HCEC 1CT (cell line): ENCODE results near the gene ITM2B.

ENCODE experiments used
- DNase-seq: peaks from one replicate; pipeline ENCODE4 v3.0.0-alpha.2; 2017

The ITM2B gene

DNA sequence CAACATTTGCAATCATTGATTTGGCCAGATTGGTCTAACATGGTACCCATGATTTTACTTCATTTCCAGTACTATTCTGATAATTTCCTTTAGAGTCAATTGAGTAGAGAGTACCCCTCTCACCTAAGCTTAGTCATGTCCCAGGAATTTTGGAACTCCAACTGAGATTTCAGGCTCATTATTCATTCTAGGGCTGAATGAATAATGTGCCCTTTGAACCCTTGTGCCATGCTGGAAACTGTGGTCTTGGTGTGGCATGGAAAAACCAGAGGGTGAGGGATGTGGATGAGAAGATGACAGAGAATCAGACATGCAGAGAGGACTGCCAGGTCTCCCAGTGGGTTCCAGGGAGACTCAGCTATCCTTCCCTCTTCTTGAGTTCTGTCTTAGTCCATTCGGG lies 30.2 kb downstream of the ITM2B start:
- peak; percentile 10 for DNase-seq

DNA sequence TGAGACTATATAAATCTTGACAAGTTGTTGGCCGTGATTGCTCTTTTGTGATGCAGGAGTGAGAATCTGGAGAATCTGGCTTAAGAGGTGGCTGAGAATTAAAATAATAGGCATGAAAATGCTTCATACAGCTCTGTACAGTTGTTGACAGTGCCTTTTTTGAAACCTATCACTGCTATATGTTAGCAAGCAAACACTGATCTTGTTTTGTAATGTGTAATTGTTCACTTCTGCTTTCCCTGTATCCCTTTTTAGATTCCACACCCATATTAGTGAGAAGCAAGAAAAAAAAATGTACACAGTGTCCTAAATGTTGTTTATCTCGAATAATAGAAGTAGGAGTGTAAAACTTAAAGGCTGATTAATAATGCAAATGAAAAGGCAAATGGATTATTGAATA lies 31.1 kb downstream of the ITM2B start:
- no peak for DNase-seq

DNA sequence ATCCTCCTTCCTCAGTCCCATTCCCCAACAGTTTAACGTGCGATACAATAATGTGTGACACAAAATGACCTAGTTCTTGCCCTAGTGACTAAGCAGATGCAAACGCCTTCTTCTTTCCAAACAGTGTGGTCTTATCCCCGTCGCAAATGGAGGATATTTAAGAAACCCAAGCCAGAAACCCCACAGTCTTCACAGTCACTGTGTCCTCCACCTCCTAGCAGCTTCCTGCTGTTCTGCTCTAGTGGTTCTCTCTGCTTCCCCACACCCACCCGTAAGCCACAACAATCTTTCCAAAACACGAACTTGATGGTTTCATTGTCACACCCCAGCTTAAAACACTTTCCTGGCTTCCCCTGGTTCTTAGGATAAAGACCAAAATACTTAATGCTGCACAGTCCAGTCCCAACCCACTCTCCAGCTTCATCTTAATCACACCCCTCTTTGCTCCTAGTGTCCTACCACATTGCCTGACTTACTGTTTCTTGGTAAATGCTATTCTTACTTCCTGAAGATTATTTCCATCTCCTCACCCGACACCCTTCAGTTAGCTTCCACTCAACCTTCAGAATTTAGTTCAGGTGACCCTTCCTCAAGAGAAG lies 32.3 kb downstream of the ITM2B start:
- no peak for DNase-seq

DNA sequence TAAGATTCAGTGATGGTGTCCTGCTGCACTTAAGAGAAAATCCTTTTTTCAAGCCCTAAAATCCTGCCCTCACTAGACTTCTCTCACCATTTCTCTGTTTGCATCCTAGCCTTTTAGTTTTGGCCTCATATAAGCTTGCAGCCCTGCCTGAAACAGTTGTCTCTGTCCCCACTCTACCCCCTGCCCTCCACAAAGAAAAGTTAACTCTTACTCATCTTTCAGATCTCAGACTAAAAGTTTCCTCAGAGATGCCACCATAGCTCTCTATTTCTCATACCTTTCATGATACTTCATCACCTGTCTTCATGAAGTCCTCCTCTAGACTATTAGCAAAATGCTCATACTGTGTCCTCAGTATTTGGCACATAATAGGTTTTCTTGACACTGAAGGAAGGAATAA lies 33.1 kb downstream of the ITM2B start:
- DNase-seq, result no peak

DNA sequence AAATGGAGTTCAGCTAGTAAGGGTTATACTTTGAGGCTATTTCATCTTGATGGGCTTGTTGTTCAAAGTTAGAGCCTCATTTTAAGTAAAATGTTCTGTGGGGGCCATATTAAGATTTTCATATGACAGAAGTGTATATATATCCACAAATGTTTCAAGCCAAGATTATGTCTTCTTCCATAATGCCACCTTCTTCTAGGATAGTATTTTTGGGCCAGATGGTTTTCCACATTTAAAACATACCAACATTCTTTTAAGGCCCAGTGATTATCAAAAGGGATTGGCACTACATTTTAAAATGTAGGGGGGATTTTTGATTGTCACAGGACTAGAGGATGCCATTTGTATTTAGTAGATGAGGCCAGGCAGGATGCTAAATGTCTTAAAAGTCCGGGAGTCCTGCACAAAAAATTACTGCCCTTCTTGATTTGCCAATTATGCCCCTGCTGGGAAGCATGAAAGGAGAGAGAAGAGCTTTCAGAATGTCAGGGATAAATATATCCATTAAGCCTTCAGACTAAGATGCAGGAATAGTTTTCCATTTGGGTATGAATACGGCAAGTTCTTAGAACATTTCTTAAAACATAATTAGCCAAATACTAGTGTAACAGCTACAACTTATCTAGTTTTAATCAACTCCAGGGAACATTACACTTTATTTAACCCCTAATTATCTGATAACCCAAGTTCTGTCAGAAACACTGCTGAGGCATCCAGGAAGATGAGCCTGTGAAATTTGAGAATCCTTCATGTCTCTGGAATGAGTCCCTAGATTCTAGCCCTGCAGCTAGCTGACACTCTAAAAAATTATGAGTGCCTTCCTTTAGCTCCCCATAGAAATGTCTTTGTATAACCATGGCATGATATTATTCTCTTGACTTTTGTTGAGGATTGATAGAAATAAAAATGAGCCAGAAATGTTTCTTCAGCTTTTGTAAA lies 34.0 kb downstream of the ITM2B start:
- no peak for DNase-seq

DNA sequence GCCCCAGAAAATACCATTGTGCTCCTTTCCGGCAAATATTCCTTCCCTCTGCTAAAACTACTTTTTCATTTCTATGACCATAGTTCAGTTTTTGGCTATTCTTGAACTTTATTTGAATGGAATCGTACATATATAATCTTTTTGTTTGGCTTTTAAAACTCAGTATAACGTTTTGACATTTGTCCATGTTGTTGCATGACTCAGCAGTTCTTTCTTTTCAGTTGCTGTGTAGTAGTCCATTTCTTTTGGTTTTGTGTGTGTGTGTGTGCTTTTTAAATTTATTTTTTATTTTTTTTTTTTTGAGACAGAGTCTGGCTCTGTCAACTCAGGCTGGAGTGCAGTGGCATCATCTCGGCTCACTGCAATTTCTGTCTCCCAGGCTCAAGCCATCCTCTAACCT lies 35.0 kb downstream of the ITM2B start:
- no peak for DNase-seq

DNA sequence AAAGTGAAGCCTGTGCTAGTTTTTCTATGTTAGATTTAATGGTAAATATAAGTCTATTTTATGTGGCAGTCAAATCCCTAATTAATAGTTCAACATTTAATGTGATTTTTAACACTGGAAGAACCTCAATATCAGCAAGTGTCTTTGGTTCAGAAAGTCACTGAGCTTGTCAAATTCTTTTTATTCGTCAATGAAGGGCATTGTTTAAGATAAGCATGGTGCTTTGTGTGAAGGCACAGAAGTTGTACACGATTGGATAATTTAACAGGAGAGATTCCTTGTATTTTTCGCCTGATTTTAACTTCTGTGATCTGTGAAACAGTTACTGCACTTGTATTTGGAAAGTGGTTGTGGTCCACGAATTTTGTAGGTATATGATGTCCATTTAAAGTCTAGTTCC lies 40.3 kb downstream of the ITM2B start:
- DNase-seq, result no peak

DNA sequence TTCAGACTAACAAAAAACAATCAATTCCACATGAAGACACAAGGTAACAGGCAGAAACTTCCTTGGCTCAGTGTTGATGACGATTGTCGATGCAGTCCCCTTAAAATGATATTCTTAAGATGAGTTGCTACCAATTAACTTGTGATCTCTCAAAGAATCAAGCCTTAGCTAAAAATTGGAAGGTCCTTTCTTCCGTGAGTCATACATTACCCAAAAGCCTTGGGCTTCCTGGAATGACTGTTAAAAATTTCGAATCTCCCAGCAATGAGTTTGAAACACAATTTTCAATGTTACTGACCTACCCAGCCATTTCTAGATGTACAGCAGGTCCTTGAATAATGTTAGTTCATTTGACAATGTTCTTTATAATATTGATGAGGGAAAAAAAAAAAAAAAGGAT lies 42.5 kb downstream of the ITM2B start:
- DNase-seq, result no peak

DNA sequence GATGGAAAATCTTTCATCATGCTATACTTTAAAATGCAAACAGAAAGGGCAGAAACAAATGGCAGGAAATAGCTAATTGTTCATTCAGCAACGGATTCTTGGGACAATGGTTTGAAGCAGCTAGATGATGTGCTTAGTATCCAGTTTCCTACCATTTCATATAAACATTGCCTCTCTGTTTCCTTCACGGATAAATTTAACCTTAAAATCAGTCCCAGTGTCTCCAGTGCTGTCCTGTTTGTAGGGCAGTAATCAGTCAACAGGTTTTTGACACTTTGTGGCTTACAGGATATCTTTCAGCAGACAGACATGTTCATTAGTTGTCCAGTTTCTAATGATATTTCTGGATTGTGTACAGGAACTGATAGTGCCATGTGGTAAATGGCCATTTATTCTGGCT lies 45.8 kb downstream of the ITM2B start:
- no peak for DNase-seq

DNA sequence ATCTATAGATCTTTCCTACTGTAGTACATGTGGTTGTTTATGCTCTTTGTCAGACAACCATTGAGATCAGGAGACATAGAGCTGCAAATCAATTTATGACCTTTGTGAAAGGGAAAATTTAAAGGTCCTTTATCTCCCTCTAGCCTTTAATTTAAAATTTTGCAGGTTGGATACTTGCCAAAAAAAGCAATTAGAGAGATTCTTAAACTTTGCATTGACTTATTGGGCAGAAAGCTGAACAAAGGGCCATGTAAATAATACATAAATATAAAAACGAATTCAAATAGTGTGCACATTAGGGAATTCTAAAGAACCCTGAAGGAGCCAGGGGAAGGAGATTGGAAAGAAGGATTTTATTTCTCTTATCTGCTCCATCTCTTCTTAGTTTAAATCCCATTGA lies 48.5 kb downstream of the ITM2B start:
- DNase-seq, result no peak

DNA sequence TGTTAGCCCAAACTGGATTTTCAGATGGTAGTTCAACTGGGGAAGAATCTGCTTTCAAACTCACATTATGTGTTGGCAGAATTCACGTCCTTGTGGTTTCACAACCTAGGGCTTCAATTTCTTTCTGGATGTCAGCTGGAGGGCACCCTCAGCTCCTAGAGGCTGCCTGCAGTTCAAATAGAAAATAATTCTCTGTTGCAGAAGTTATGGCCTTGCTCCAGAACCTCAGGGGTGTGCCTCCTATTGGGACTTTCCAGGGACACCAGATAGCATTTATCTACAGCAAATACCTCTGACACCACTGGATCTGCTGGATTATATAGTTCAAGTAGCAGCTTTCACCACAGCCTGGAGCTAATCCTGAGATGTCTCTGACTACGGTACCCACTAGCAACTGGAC lies 58.7 kb downstream of the ITM2B start:
- DNase-seq, result no peak

DNA sequence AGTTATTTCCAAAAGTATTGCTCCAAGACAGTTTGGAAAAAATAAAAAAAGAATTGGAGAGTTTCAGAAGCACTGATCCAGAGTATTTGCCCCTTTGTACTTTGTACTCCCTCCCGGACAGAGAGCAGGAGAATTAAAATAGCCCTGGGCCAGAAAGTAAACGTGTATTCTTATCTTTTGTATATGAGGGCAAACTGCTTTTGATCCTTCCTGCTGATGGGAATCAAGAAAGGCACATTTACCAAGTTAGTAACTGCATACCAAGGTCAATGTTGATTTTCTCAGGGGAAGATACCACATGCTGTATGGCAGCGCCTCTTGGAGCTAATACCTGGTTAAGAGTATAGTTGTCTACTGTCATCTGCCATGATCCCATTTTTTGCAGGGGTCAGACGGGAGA lies 59.6 kb downstream of the ITM2B start:
- no peak for DNase-seq

DNA sequence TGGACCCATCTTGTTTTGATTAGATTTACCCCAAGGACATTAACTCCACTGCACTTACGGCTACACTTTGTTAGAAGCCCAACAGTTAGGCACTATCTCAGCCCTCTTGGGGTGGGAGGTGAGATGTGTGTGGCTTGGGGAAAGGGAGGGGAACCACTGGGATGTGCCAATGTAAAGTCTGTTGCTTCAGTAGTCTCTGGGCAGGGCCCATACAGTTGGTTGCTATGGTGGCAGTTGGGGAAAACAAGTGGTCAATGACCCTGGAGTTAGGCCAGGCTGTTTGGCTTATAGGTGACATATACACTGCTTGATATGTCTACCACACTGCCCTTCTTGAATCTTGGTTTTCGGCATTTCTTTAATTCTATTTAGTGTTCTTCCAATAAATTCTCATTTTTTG lies 61.6 kb downstream of the ITM2B start:
- no peak for DNase-seq

DNA sequence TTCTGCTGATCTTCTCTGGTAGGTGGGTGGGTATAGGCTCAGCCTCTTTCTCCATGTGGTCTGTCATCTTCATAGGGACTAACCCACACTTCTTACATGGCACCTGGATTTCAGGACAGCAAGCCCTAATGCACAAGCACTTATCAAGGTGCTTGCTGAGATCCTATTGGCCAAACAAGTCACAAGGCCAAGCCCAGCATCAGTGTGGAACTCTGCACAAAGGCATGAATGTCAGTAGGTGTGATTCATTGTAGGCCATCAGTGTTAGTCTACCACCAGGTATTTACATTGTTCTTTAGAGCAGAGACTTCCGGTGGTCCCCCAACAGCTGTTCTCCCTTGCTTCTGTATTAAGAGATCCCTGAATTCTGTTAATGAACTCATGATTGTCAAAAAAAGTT lies 62.3 kb downstream of the ITM2B start:
- DNase-seq, result no peak

DNA sequence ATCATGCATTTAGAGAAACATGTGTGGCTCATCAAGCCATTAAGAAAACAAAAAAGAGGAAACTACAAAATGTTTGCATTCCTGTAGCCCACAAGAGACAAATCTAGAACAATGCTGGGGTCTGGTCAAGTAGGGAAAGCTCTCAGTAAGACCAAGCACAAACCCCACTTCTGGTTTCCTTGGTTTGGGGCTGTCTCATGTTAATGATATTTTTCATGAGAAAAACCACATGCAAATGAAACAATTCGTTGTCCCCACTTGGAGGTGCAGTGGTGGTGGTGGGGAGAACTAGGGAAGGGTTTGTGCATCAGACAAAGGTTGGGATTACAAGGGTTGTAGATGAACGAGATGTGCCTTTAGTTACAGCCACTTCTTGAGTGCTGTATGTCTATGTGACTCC lies 63.5 kb downstream of the ITM2B start:
- DNase-seq, result no peak

DNA sequence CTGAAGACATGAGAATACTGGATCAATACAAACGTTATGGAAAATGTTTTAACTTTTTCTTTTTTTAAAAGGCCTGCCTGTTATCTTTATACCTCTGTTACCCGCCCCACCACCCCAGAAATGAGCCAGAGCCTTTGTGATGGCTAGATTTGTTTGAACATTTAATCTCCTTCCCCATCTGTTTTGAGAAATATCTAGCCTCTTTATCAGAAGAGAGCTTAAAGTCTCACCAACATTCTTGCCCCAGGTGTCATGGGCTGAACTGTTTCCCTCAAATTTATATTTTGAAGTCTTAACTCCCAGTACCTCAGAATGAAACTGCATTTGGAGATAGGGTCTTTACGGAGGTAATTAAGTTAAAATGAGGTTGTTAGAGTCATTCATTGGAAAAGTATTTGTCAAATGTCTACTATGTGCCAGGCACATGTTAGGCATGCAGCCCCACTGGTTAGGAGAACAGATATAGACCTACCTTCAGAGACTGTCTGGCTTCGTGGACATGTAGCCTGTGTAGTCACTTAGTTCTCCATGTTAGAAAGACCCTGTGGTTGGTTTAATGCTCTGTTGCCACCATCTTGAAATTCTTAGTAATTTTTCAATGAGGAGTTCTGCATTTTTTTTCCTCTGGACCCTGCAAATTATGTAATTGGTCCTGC lies 64.3 kb downstream of the ITM2B start:
- no peak for DNase-seq

DNA sequence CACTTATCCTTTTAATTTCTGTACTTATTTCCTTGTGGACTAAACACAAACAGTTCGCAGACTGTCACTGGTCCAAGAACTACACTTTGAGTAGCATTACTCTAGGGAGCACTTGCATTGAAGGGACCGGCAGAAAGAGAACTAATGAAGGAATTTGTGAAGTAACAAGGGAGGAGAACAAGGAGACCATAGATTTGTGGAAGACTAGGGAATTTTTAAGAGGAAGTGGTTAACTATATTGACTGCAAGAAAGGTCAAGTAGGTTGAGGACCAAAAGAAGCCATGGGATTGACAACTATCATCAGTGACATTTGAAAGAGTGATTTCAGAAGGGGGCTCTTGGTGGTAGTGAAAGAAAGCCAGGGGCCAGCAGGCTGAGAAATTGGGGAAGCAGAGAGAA lies 66.6 kb downstream of the ITM2B start:
- DNase-seq, result no peak

DNA sequence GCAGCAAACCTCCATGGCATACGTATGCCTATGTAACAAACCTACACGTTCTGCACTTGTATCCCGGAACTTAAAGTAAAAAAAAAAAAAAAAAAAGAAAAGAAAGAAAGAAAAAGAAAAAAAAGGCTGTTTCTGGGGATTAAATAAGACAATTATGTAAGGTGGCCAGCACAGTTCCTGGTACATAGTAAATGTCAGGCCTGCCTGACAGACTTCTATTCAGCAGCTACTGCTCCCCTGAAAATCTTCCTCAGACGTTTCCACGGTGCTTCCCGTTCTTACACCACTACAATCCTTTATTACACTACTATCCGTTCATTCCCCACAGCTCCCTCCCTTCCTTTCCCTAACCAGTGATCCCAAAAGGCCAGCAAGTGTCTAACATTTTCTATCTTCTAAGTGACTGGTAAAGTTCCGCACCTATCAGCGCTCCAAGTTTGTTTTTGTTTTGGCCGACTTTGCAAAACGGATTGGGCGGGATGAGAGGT lies 69.9 kb downstream of the ITM2B start:
- DNase-seq, result no peak

DNA sequence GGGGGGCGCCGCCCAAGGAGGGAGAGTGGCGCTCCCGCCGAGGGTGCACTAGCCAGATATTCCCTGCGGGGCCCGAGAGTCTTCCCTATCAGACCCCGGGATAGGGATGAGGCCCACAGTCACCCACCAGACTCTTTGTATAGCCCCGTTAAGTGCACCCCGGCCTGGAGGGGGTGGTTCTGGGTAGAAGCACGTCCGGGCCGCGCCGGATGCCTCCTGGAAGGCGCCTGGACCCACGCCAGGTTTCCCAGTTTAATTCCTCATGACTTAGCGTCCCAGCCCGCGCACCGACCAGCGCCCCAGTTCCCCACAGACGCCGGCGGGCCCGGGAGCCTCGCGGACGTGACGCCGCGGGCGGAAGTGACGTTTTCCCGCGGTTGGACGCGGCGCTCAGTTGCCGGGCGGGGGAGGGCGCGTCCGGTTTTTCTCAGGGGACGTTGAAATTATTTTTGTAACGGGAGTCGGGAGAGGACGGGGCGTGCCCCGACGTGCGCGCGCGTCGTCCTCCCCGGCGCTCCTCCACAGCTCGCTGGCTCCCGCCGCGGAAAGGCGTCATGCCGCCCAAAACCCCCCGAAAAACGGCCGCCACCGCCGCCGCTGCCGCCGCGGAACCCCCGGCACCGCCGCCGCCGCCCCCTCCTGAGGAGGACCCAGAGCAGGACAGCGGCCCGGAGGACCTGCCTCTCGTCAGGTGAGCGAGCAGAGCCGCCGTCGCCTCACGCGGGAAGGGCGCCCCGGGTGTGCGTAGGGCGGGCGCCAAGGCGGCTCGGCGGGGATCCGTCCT lies 70.5 kb downstream of the ITM2B start, which contains the start of gene RB1:
RB1 (plus strand) TSS at position 393 of the 784 bp plus-strand sequence; CDS start at position 555, 162 bp downstream.
- DNase-seq, result peak; percentile 94

DNA sequence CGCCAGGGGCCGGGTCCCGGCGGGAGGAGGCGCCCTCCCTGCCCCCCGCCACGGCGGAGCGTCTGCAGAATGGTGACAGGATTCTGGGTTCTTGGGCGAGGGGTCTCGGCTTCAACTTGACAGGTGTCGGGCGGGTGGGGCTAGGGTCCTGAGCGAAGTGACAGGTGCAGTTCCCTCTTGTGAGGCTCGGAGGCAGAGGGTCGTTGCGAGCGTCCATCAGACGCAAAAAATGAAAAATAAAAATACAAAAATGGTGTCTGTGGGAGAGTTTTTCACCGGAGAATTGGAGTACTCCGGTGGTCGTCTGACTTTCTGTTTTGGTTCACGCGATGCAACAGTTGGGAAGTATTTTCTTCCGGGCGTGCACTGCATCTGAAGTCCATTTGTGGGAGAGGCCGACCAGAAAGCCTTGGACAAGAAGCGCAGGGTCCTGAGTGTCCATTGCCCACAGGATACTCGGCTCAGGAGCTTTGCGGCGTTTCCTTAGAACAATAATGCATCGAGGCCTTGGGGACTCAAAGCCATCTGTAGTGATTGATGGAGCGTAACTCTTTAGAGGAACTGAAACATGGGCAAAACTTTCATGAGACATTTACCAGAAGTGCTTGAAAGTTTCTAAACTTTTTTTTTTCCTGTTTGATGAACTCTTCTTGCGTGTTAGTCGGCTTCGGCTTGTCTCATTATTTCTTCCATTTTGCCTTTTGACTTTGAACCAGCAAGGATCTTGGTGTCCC lies 71.3 kb downstream of the ITM2B start:
- DNase-seq, result peak; percentile 30

DNA sequence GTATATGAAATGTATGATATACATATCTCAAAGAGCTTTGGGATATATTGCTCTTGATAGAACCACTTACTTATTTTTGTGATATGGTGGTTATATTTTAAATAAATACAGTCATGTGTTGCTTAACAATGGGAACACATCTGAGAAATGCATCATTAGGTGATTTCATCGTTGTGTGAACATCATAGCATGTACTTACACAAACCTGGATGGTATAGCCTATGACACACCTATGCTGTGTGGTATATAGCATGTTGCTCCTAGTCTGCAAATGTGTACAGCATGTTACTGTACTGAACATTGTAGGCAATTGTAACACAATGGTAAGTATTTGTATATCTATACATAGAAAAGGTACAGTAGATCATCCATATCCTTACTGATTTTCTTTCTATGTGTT lies 78.2 kb downstream of the ITM2B start:
- DNase-seq, result no peak

DNA sequence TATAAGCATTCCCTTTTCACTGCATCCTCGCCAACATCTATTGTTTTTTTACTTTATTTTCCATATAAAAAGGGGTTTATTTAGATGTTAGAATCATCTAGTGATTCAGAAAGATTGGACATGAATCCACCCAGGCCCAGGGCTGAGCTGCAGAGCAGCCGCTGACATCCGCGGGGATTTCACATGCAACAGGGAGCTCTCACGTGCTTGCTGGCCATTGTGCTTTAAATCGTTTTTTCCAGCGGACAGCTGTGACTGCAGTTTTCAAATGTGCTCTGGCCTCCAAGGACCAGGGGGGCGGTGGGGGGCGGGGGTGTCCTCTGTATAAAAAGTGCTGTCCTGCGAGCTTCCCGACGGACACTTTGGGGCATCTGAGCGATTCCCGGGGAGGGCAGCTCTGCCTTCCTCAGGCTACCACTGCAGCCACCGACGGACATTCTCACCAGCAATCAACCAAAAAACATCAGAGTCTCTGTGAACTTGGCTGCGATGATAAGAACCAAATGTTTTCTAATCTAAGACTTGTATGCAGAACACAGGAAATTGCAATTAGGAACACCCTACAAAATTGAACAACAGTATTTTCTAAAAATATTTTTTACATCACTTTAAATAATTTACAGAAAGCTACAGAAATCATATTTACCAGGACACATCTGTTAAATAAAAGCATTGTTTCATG lies 83.1 kb downstream of the ITM2B start:
- no peak for DNase-seq
